ENCODE data around the gene OXLD1.

DNA sequence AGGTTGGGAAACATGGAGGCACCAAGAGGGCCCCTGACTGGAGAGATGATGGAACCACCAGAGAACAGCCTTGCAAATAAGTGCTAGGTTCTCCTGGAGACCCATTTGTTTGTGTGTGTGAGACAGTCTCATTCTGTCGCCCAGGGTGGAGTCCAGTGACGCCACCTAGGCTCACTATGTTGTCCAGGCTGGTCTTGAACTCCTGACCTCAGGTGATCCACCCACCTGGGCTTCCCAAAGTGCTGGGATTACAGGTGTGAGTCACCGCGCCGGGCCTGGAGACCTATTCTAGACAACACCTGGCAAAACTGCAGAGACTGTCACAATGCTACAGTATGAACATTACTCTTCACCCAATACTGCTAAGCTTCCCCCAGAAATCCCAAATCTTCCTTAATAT is 31.0 kb downstream of the OXLD1 start:
- no peak for TF ChIP-seq CTBP1 (IDR thresholded peaks at IDR 0.05; ENCODE audit: borderline replicate concordance)
- TF ChIP-seq SUZ12 (IDR thresholded peaks at IDR 0.05): no peak
- no peak for TF ChIP-seq ELF4 (IDR thresholded peaks at IDR 0.05)
- TF ChIP-seq ZNF384 (IDR thresholded peaks at IDR 0.05): no peak
- no peak for TF ChIP-seq FOXA1 (IDR thresholded peaks at IDR 0.05)
- no peak for TF ChIP-seq FOXK2 (IDR thresholded peaks at IDR 0.05)
- no peak for TF ChIP-seq FOXM1 (IDR thresholded peaks at IDR 0.05; ENCODE audit: borderline replicate concordance)
- TF ChIP-seq SP1 (IDR thresholded peaks at IDR 0.05): no peak
- TF ChIP-seq ARNT (IDR thresholded peaks at IDR 0.05): no peak
- no peak for TF ChIP-seq PKNOX1 (IDR thresholded peaks at IDR 0.05)
- no peak for TF ChIP-seq BHLHE40 (IDR thresholded peaks at IDR 0.05; ENCODE audit: borderline replicate concordance)
- no peak for TF ChIP-seq TARDBP (IDR thresholded peaks at IDR 0.05)

Data from HEK293T (cell line).